ENCODE measurements around the gene PTPRN2. TPM values are rescaled to one million over a fixed set of nuclear protein-coding genes. Genes with fewer than 3 reads are reported as not detected.
"Not testable (repeated sequence)": the region's sequence is repeated elsewhere in the genome, so short reads cannot be mapped to it uniquely, and the experiment has no call there.

PTPRN2 gene
- polyA plus RNA-seq, 2 donors: 0.37 to 0.40 TPM

DNA sequence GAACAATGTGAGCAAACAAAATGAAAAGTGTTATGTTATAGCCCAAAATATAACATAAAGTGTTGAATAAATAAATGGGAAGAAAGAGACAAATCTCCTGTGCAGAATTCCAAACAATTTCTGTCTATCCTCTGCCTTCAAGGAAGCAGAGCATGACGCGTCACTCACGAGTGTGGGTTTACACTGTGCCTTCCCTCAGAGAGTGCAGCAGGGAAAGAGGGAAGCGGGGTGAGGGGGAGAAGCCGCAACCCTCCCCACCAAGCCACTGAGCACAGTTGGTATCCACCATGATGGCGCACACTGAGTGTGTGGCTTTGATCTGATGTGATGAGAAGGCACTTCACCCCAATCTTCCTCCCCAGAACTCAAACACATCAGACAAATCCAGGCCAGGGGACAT is 74.8 kb downstream of the PTPRN2 start:
- H3K4me3 ChIP-seq (ENCODE audit: low read depth in 1 of 2, low read length in 2 of 2): no peak overlapping the region
- peaks cover 0 to 2% of the 10 kb centered on the region in 2 donors for H3K4me1 ChIP-seq (ENCODE audit: control insufficient read depth in 2 of 2, insufficient read depth in 2 of 2, low read length in 1 of 2)
- no peaks in the 10 kb centered on the region for H3K36me3 ChIP-seq (ENCODE audit: control insufficient read depth in 2 of 2, insufficient read depth in 2 of 2, low read length in 1 of 2)
- 80 to 82% methylated on average over 6 of the region's 6 CpGs for WGBS, 2 donors
- no peak overlapping the region for H3K27ac ChIP-seq (ENCODE audit: low read depth in 2 of 2, low read length in 1 of 2)
- peaks cover 11 to 29% of the 10 kb centered on the region in 2 donors for H3K9me3 ChIP-seq (ENCODE audit: control insufficient read depth in 2 of 2, insufficient read depth in 1 of 2, low read depth in 1 of 2, low read length in 1 of 2)
- no peaks in the 10 kb centered on the region for H3K27me3 ChIP-seq (ENCODE audit: control insufficient read depth in 1 of 2, insufficient read depth in 2 of 2, low read length in 2 of 2)

DNA sequence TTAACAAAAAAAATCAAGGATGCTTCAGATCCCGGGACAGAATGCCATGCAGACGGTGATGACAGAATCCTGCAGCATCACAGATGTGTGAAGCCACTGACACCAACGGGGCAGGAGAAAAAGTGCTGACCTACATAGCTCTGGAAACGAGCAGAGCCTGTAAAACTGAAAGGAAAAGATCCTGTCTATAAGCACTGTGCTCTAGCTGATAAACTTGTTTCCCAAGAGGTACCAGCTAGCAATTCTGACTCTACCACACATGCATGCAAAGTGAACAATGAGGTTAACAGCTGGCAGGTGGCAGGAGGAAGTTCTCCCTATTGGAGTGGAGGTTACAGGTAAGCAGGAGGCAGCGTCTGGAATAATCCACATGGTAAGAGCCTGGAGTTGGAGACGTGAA is 75.6 kb downstream of the PTPRN2 start:
- H3K4me3 ChIP-seq (ENCODE audit: low read depth in 1 of 2, low read length in 2 of 2): no peak overlapping the region
- no peak overlapping the region for H3K27ac ChIP-seq (ENCODE audit: low read depth in 2 of 2, low read length in 1 of 2)
- no peaks in the 10 kb centered on the region for H3K36me3 ChIP-seq (ENCODE audit: control insufficient read depth in 2 of 2, insufficient read depth in 2 of 2, low read length in 1 of 2)
- peaks cover 0 to 3% of the 10 kb centered on the region in 2 donors for H3K4me1 ChIP-seq (ENCODE audit: control insufficient read depth in 2 of 2, insufficient read depth in 2 of 2, low read length in 1 of 2)
- H3K27me3 ChIP-seq (ENCODE audit: control insufficient read depth in 1 of 2, insufficient read depth in 2 of 2, low read length in 2 of 2): no peaks in the 10 kb centered on the region
- WGBS, 2 donors: 76 to 78% methylated on average over 6 of the region's 6 CpGs
- peaks cover 11 to 32% of the 10 kb centered on the region in 2 donors for H3K9me3 ChIP-seq (ENCODE audit: control insufficient read depth in 2 of 2, insufficient read depth in 1 of 2, low read depth in 1 of 2, low read length in 1 of 2)

DNA sequence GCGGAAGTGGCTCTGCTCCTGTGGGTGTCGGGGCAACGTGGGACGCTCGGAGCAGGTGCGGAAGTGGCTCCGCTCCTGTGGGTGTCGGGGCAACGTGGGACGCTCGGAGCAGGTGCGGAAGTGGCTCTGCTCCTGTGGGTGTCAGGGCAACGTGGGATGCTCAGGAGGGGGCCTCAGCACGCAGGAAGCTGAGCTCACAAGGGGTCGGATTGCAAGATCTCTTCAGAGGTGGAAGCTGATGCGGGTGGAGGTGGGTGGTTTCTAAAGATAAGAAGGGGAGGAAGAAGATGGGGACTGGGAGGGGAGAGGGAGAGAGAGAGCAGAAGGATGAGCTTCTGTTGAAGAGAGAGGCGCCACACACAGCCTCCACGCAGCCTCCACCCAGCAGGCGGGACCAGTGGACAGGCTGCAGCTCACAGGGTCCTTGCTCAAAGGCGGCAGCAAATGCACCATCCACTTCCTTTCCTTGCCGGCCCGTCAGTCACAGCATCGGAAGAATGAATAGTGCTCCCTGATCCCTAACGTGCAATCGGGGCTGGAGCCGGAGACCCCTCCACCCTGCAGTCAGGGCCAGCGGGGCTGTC is 78.7 kb downstream of the PTPRN2 start:
- Histone ChIP-seq H3K4me3 (ENCODE audit: low read depth in 1 of 2, low read length in 2 of 2) (no peak overlapping the region), H3K27me3 (ENCODE audit: control insufficient read depth in 1 of 2, insufficient read depth in 2 of 2, low read length in 2 of 2) (no peaks in the 10 kb centered on the region), H3K27ac (ENCODE audit: low read depth in 2 of 2, low read length in 1 of 2) (no peak overlapping the region), H3K9me3 (ENCODE audit: control insufficient read depth in 2 of 2, insufficient read depth in 1 of 2, low read depth in 1 of 2, low read length in 1 of 2) (peaks cover 21 to 40% of the 10 kb centered on the region in 2 donors), H3K36me3 (ENCODE audit: control insufficient read depth in 2 of 2, insufficient read depth in 2 of 2, low read length in 1 of 2) (no peaks in the 10 kb centered on the region), H3K4me1 (ENCODE audit: control insufficient read depth in 2 of 2, insufficient read depth in 2 of 2, low read length in 1 of 2) (peaks cover 0 to 3% of the 10 kb centered on the region in 2 donors)
- 80 to 83% methylated on average over 21 to 27 of the region's 27 CpGs for WGBS, 2 donors

DNA sequence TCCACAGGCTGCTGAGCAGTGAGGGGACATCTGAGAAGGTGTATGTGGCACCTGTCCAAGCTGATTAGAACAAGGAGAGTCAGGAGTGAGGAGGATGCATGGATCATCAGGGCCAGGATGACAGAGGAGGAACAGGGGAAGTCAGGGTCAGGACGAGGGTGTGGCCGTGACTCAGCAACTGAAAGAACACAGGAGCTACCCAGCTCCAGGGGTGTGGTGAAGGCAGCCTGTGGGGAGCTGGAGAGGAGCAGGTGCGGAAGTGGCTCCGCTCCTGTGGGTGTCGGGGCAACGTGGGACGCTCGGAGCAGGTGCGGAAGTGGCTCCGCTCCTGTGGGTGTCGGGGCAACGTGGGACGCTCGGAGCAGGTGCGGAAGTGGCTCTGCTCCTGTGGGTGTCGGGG is 79.3 kb downstream of the PTPRN2 start:
- H3K36me3 ChIP-seq (ENCODE audit: control insufficient read depth in 2 of 2, insufficient read depth in 2 of 2, low read length in 1 of 2); H3K4me3 ChIP-seq (ENCODE audit: low read depth in 1 of 2, low read length in 2 of 2); H3K27me3 ChIP-seq (ENCODE audit: control insufficient read depth in 1 of 2, insufficient read depth in 2 of 2, low read length in 2 of 2); H3K27ac ChIP-seq (ENCODE audit: low read depth in 2 of 2, low read length in 1 of 2); H3K4me1 ChIP-seq (ENCODE audit: control insufficient read depth in 2 of 2, insufficient read depth in 2 of 2, low read length in 1 of 2): not testable (repeated sequence)
- H3K9me3 ChIP-seq (ENCODE audit: control insufficient read depth in 2 of 2, insufficient read depth in 1 of 2, low read depth in 1 of 2, low read length in 1 of 2): peaks cover 21 to 40% of the 10 kb centered on the region in 2 donors
- 50 to 75% methylated on average over 8 to 11 of the region's 16 CpGs for WGBS, 2 donors

DNA sequence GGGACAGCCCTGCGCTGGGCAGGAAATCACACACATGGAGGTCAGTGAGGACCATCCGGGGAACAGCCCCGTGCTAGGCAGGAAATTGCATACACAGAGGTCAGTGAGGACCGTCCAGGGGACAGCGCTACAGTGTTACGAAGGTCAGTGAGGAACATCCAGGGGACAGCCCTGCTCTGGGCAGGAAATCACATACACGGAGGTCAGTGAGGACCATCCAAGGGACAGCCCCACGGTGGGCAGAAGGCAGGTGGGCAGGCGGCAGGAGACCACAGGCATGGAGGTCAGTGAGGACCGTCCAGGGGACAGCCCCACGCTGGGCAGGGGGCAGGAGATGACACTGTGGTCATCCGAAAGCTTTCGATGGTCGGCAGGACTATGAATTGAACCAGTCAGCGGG is 79.7 kb downstream of the PTPRN2 start:
- H3K4me3 ChIP-seq (ENCODE audit: low read depth in 1 of 2, low read length in 2 of 2): no peak overlapping the region
- H3K27me3 ChIP-seq (ENCODE audit: control insufficient read depth in 1 of 2, insufficient read depth in 2 of 2, low read length in 2 of 2): no peaks in the 10 kb centered on the region
- H3K4me1 ChIP-seq (ENCODE audit: control insufficient read depth in 2 of 2, insufficient read depth in 2 of 2, low read length in 1 of 2): peaks cover 0 to 3% of the 10 kb centered on the region in 2 donors
- WGBS, 2 donors: 80 to 81% methylated on average over 15 of the region's 15 CpGs
- H3K27ac ChIP-seq (ENCODE audit: low read depth in 2 of 2, low read length in 1 of 2): no peak overlapping the region
- no peaks in the 10 kb centered on the region for H3K36me3 ChIP-seq (ENCODE audit: control insufficient read depth in 2 of 2, insufficient read depth in 2 of 2, low read length in 1 of 2)
- H3K9me3 ChIP-seq (ENCODE audit: control insufficient read depth in 2 of 2, insufficient read depth in 1 of 2, low read depth in 1 of 2, low read length in 1 of 2): peaks cover 21 to 40% of the 10 kb centered on the region in 2 donors

DNA sequence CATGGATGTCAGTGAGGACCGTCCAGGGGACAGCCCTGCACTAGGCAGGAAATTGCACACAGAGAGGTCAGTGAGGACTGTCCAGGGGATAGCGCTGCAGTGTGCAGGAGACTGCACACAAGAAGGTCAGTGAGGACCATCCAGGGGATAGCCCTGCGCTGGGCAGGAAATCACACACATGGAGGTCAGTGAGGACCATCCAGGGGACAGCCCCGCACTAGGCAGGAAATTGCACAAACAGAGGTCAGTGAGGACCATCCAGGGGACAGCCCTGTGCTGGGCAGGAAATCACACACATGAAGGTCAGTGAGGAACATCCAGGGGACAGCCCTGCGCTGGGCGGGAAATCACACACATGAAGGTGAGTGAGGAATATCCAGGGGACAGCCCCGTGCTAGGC is 80.4 kb downstream of the PTPRN2 start:
- peaks cover 20 to 34% of the 10 kb centered on the region in 2 donors for H3K9me3 ChIP-seq (ENCODE audit: control insufficient read depth in 2 of 2, insufficient read depth in 1 of 2, low read depth in 1 of 2, low read length in 1 of 2)
- not testable (repeated sequence) for H3K4me1 ChIP-seq (ENCODE audit: control insufficient read depth in 2 of 2, insufficient read depth in 2 of 2, low read length in 1 of 2); H3K27me3 ChIP-seq (ENCODE audit: control insufficient read depth in 1 of 2, insufficient read depth in 2 of 2, low read length in 2 of 2); H3K4me3 ChIP-seq (ENCODE audit: low read depth in 1 of 2, low read length in 2 of 2); H3K36me3 ChIP-seq (ENCODE audit: control insufficient read depth in 2 of 2, insufficient read depth in 2 of 2, low read length in 1 of 2); H3K27ac ChIP-seq (ENCODE audit: low read depth in 2 of 2, low read length in 1 of 2)
- 77 to 78% methylated on average over 7 of the region's 7 CpGs for WGBS, 2 donors

DNA sequence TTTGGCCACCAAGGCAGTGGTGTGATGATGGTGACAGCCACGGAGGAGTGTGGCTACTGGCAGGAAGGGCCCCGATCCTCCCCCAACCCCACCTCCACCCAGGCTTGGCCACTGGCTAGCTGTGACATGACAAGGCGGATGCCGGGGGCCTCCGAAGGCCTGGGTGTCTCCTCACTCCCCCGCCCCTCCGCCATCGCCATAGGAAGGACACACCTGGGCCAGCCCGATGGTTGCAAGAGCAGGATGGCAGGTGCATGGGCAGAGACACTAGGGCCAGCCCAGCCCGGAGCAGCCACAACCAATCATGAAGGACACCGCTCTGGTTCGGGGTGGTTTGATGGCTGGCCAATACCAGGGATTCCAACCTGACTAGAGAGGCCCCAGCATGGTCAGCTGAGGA is 81.0 kb downstream of the PTPRN2 start:
- Histone ChIP-seq H3K27me3 (ENCODE audit: control insufficient read depth in 1 of 2, insufficient read depth in 2 of 2, low read length in 2 of 2) (no peaks in the 10 kb centered on the region), H3K4me3 (ENCODE audit: low read depth in 1 of 2, low read length in 2 of 2) (no peak overlapping the region), H3K9me3 (ENCODE audit: control insufficient read depth in 2 of 2, insufficient read depth in 1 of 2, low read depth in 1 of 2, low read length in 1 of 2) (peaks cover 14 to 31% of the 10 kb centered on the region in 2 donors), H3K27ac (ENCODE audit: low read depth in 2 of 2, low read length in 1 of 2) (no peak overlapping the region), H3K36me3 (ENCODE audit: control insufficient read depth in 2 of 2, insufficient read depth in 2 of 2, low read length in 1 of 2) (no peaks in the 10 kb centered on the region), H3K4me1 (ENCODE audit: control insufficient read depth in 2 of 2, insufficient read depth in 2 of 2, low read length in 1 of 2) (peaks cover 0 to 3% of the 10 kb centered on the region in 2 donors)
- WGBS, 2 donors: 94% methylated on average over 12 of the region's 12 CpGs

DNA sequence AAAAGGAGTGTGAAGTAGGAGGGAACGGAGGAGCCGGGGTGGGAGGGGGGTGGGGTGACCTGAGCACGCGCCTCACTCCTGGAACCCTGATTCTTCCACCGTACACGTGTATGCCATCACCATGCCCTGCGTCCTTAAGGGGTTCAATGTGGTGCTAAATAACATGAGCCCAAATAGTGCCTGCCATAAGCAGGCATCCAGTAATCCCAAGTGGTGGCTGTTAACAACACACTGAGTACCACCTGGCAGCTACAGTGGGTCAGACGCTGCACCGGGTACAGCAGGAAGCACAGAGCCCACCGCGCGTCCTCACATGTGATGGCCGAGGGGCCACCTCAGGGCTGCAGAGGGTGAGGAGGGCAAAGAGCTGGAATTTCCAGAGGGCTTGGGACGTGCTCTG is 81.9 kb downstream of the PTPRN2 start:
- no peak overlapping the region for H3K27ac ChIP-seq (ENCODE audit: low read depth in 2 of 2, low read length in 1 of 2)
- 95 to 96% methylated on average over 14 of the region's 14 CpGs for WGBS, 2 donors
- no peak overlapping the region for H3K4me3 ChIP-seq (ENCODE audit: low read depth in 1 of 2, low read length in 2 of 2)
- peaks cover 10 to 23% of the 10 kb centered on the region in 2 donors for H3K9me3 ChIP-seq (ENCODE audit: control insufficient read depth in 2 of 2, insufficient read depth in 1 of 2, low read depth in 1 of 2, low read length in 1 of 2)
- H3K4me1 ChIP-seq (ENCODE audit: control insufficient read depth in 2 of 2, insufficient read depth in 2 of 2, low read length in 1 of 2): peaks cover 0 to 3% of the 10 kb centered on the region in 2 donors
- no peaks in the 10 kb centered on the region for H3K27me3 ChIP-seq (ENCODE audit: control insufficient read depth in 1 of 2, insufficient read depth in 2 of 2, low read length in 2 of 2)
- H3K36me3 ChIP-seq (ENCODE audit: control insufficient read depth in 2 of 2, insufficient read depth in 2 of 2, low read length in 1 of 2): no peaks in the 10 kb centered on the region

DNA sequence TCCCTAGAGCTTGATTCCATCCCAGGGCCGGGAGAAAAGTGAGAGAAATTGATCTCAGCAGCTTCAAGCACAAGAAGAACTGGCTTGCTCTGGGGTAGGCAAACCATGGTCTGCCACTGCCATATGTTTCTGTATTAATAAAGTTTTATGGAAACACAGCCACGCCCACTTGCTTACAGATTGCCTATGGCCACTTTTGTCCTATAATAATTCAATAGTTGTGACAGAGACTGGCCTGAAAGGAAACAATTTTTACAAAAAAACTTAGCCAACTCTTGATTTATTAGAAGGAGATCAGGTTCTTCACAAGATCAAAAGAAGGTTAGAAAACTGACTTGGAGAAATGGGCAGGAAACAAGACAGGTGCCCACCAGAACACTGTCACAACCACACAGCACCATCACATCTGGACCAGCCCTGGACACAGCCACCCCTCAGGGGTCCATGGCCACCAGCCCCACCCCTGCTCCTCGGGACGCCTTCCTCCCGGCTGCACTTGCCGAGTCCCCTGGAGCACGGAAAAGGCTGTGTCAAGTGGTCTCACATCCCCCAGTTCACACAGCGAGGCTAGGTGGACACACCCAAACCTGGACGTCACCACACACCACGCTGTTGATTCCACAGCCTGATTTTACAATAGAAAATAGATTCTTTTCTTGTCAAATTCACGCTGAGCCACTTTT is 85.4 kb downstream of the PTPRN2 start:
- no peaks in the 10 kb centered on the region for H3K36me3 ChIP-seq (ENCODE audit: control insufficient read depth in 2 of 2, insufficient read depth in 2 of 2, low read length in 1 of 2)
- 83 to 86% methylated on average over 11 of the region's 11 CpGs for WGBS, 2 donors
- no peak overlapping the region for H3K4me3 ChIP-seq (ENCODE audit: low read depth in 1 of 2, low read length in 2 of 2)
- H3K9me3 ChIP-seq (ENCODE audit: control insufficient read depth in 2 of 2, insufficient read depth in 1 of 2, low read depth in 1 of 2, low read length in 1 of 2): peaks cover 8 to 10% of the 10 kb centered on the region in 2 donors
- no peaks in the 10 kb centered on the region for H3K27me3 ChIP-seq (ENCODE audit: control insufficient read depth in 1 of 2, insufficient read depth in 2 of 2, low read length in 2 of 2)
- no peaks in the 10 kb centered on the region for H3K4me1 ChIP-seq (ENCODE audit: control insufficient read depth in 2 of 2, insufficient read depth in 2 of 2, low read length in 1 of 2)
- no peak overlapping the region for H3K27ac ChIP-seq (ENCODE audit: low read depth in 2 of 2, low read length in 1 of 2)
